Stimulated activated memory B cell treated with anti-CD40 and anti-IgM and Interleukin-4, amounts not matched to agents 10 μg/mL and 1 μg/mL and 100 μg/mL, for 72 hours (primary cell): ENCODE measurements around the gene CISTR.

Experiments used
- ATAC-seq: fragments of 150-1000 bp; cut with Tn5 transposase; 2 replicates; pipeline ENCODE4 v1.10.0; 2021
- H3K27ac Mint-ChIP-seq: one replicate; pipeline ENCODE4 v1.8.0; 2022; ENCODE audit warnings: mild to moderate bottlenecking, mixed read lengths
- H3K27me3 Mint-ChIP-seq: one replicate; pipeline ENCODE4 v1.8.0; 2022; ENCODE audit warnings: mixed read lengths
- H3K36me3 Mint-ChIP-seq: one replicate; pipeline ENCODE4 v1.8.0; 2022; ENCODE audit warnings: mixed read lengths
- H3K4me1 Mint-ChIP-seq: one replicate; pipeline ENCODE4 v1.8.0; 2022; ENCODE audit warnings: mixed read lengths
- H3K4me3 Mint-ChIP-seq: one replicate; pipeline ENCODE4 v1.8.0; 2022; ENCODE audit warnings: mild to moderate bottlenecking, moderate library complexity, mixed read lengths
- H3K9me3 Mint-ChIP-seq: one replicate; pipeline ENCODE4 v1.8.0; 2022; ENCODE audit warnings: mixed read lengths

The CISTR gene

GRCh38 chr12:53739214-53740129 lies 12.3 kb downstream of the CISTR start:
- Mint-ChIP-seq H3K27ac (peak overlapping the region; percentile 34), H3K4me1 (peaks cover 28% of the 10 kb centered on the region), H3K36me3 (no peaks in the 10 kb centered on the region), H3K4me3 (peak overlapping the region; percentile 35), H3K27me3 (peaks cover 76% of the 10 kb centered on the region), H3K9me3 (no peaks in the 10 kb centered on the region)
- ATAC-seq: peak; percentile 21

GRCh38 chr12:53738406-53739213 lies 13.2 kb downstream of the CISTR start:
- Mint-ChIP-seq H3K4me1 (peaks cover 26% of the 10 kb centered on the region), H3K36me3 (no peaks in the 10 kb centered on the region), H3K4me3 (peak overlapping the region; percentile 42), H3K27ac (peak overlapping the region; percentile 34), H3K9me3 (no peaks in the 10 kb centered on the region), H3K27me3 (peaks cover 79% of the 10 kb centered on the region)
- peak; percentile 49 for ATAC-seq

- H3K4me3 Mint-ChIP-seq: peak overlapping the region; percentile 42
- H3K9me3 Mint-ChIP-seq: no peaks in the 10 kb centered on the region
- peaks cover 20% of the 10 kb centered on the region for H3K4me1 Mint-ChIP-seq
- H3K27ac Mint-ChIP-seq: peak overlapping the region; percentile 34
- no peak for ATAC-seq
- H3K36me3 Mint-ChIP-seq: no peaks in the 10 kb centered on the region
- H3K27me3 Mint-ChIP-seq: peaks cover 75% of the 10 kb centered on the region
Observed at GRCh38 chr12:53737951-53738405, 13.8 kb downstream of the CISTR start.

GRCh38 chr12:53737093-53737808 lies 14.5 kb downstream of the CISTR start:
- Mint-ChIP-seq H3K36me3 (no peaks in the 10 kb centered on the region), H3K27me3 (peaks cover 68% of the 10 kb centered on the region), H3K27ac (no peak overlapping the region), H3K4me1 (peaks cover 19% of the 10 kb centered on the region), H3K9me3 (no peaks in the 10 kb centered on the region), H3K4me3 (no peak overlapping the region)
- no peak for ATAC-seq

- ATAC-seq: no peak
- Mint-ChIP-seq H3K36me3 (no peaks in the 10 kb centered on the region), H3K27me3 (peaks cover 62% of the 10 kb centered on the region), H3K4me1 (peaks cover 19% of the 10 kb centered on the region), H3K9me3 (no peaks in the 10 kb centered on the region), H3K4me3 (no peak overlapping the region), H3K27ac (no peak overlapping the region)
Observed at GRCh38 chr12:53736592-53736991, 15.2 kb downstream of the CISTR start.

- no peak for ATAC-seq
- H3K4me3 Mint-ChIP-seq: no peak overlapping the region
- no peaks in the 10 kb centered on the region for H3K9me3 Mint-ChIP-seq
- no peaks in the 10 kb centered on the region for H3K36me3 Mint-ChIP-seq
- H3K27ac Mint-ChIP-seq: no peak overlapping the region
- peaks cover 19% of the 10 kb centered on the region for H3K4me1 Mint-ChIP-seq
- peaks cover 62% of the 10 kb centered on the region for H3K27me3 Mint-ChIP-seq
Observed at GRCh38 chr12:53735556-53735955, 16.2 kb downstream of the CISTR start.

- Mint-ChIP-seq H3K36me3 (no peaks in the 10 kb centered on the region), H3K4me1 (peaks cover 17% of the 10 kb centered on the region), H3K4me3 (no peak overlapping the region), H3K27ac (no peak overlapping the region), H3K9me3 (no peaks in the 10 kb centered on the region), H3K27me3 (peaks cover 58% of the 10 kb centered on the region)
- no peak for ATAC-seq
Observed at GRCh38 chr12:53734425-53734824, 17.4 kb downstream of the CISTR start.

GRCh38 chr12:53733807-53734200 lies 18.0 kb downstream of the CISTR start:
- ATAC-seq: no peak
- H3K4me3 Mint-ChIP-seq: no peak overlapping the region
- no peak overlapping the region for H3K27ac Mint-ChIP-seq
- no peaks in the 10 kb centered on the region for H3K9me3 Mint-ChIP-seq
- H3K27me3 Mint-ChIP-seq: peaks cover 52% of the 10 kb centered on the region
- H3K4me1 Mint-ChIP-seq: peaks cover 10% of the 10 kb centered on the region
- H3K36me3 Mint-ChIP-seq: no peaks in the 10 kb centered on the region

- Mint-ChIP-seq H3K27me3 (peaks cover 47% of the 10 kb centered on the region), H3K27ac (no peak overlapping the region), H3K4me3 (no peak overlapping the region), H3K4me1 (peaks cover 5% of the 10 kb centered on the region), H3K9me3 (no peaks in the 10 kb centered on the region), H3K36me3 (no peaks in the 10 kb centered on the region)
- ATAC-seq: no peak
Observed at GRCh38 chr12:53733051-53733806, 18.6 kb downstream of the CISTR start.

GRCh38 chr12:53729644-53730043 lies 22.1 kb downstream of the CISTR start:
- ATAC-seq: no peak
- no peaks in the 10 kb centered on the region for H3K9me3 Mint-ChIP-seq
- peaks cover 1% of the 10 kb centered on the region for H3K36me3 Mint-ChIP-seq
- no peak overlapping the region for H3K27ac Mint-ChIP-seq
- no peak overlapping the region for H3K4me3 Mint-ChIP-seq
- peaks cover 11% of the 10 kb centered on the region for H3K27me3 Mint-ChIP-seq
- H3K4me1 Mint-ChIP-seq: peaks cover 31% of the 10 kb centered on the region

GRCh38 chr12:53728206-53728605 lies 23.6 kb downstream of the CISTR start:
- Mint-ChIP-seq H3K36me3 (peaks cover 16% of the 10 kb centered on the region), H3K9me3 (no peaks in the 10 kb centered on the region)
- ATAC-seq: no peak

GRCh38 chr12:53727310-53728041 lies 24.3 kb downstream of the CISTR start, which contains the start of gene CALCOCO1:
Gene CALCOCO1 (minus strand): TSS chr12:53727452. CDS start chr12:53725242, 2,210 bp downstream.
- peak; percentile 100 for ATAC-seq
- Mint-ChIP-seq H3K4me1 (peaks cover 31% of the 10 kb centered on the region), H3K27me3 (no peaks in the 10 kb centered on the region), H3K9me3 (no peaks in the 10 kb centered on the region), H3K4me3 (peak within 1 kb of the TSS; percentile 87), H3K27ac (peak within 1 kb of the TSS; percentile 79), H3K36me3 (peaks cover 23% of the 10 kb centered on the region)

More at GRCh38 chr12:53728206-53728605, 23.6 kb downstream of the CISTR start:
- Mint-ChIP-seq H3K4me1 (peaks cover 31% of the 10 kb centered on the region), H3K27ac (peak overlapping the region; percentile 79), H3K4me3 (peak overlapping the region; percentile 87), H3K27me3 (no peaks in the 10 kb centered on the region)

GRCh38 chr12:53726946-53727309 lies 24.9 kb downstream of the CISTR start:
- Mint-ChIP-seq H3K4me1 (peaks cover 31% of the 10 kb centered on the region), H3K9me3 (no peaks in the 10 kb centered on the region), H3K36me3 (peaks cover 29% of the 10 kb centered on the region), H3K27ac (peak overlapping the region; percentile 79), H3K27me3 (no peaks in the 10 kb centered on the region), H3K4me3 (peak overlapping the region; percentile 87)
- ATAC-seq: no peak

GRCh38 chr12:53726341-53726740 lies 25.4 kb downstream of the CISTR start:
- Mint-ChIP-seq H3K27me3 (no peaks in the 10 kb centered on the region), H3K4me1 (peaks cover 31% of the 10 kb centered on the region), H3K36me3 (peaks cover 34% of the 10 kb centered on the region), H3K9me3 (no peaks in the 10 kb centered on the region), H3K4me3 (peak overlapping the region; percentile 87), H3K27ac (peak overlapping the region; percentile 79)
- no peak for ATAC-seq
